ENCODE measurements around the gene ATP8A2.

ATP8A2 gene

DNA sequence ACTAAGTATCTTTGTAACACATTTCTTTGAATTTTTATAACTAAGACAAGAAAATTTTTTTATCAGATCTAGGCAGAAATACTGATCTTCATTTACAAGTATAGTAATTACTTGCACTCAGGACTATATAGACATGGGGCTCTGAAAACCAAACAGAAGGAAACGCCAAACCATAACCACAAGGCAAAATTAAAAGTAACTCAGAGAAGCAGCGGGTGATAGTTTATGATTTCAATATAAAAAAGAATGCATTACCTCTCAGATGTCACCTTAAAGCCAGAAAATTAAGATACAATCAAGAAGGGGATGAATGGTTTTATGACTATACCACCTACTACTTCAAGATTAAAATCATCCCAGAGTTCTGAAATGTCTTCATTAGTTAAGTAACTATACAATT, 673.4 kb downstream of the ATP8A2 start:
- TF ChIP-seq, protein P1, sequence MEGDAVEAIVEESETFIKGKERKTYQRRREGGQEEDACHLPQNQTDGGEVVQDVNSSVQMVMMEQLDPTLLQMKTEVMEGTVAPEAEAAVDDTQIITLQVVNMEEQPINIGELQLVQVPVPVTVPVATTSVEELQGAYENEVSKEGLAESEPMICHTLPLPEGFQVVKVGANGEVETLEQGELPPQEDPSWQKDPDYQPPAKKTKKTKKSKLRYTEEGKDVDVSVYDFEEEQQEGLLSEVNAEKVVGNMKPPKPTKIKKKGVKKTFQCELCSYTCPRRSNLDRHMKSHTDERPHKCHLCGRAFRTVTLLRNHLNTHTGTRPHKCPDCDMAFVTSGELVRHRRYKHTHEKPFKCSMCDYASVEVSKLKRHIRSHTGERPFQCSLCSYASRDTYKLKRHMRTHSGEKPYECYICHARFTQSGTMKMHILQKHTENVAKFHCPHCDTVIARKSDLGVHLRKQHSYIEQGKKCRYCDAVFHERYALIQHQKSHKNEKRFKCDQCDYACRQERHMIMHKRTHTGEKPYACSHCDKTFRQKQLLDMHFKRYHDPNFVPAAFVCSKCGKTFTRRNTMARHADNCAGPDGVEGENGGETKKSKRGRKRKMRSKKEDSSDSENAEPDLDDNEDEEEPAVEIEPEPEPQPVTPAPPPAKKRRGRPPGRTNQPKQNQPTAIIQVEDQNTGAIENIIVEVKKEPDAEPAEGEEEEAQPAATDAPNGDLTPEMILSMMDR (IDR thresholded peaks at IDR 0.05; ENCODE audit: low read length, missing control alignments), result no peak
- DNase-seq (ENCODE audit: low read depth), result no peak
- H3K4me3 ChIP-seq (replicated peaks; ENCODE audit: low read depth, low read length), result no peak overlapping the region

DNA sequence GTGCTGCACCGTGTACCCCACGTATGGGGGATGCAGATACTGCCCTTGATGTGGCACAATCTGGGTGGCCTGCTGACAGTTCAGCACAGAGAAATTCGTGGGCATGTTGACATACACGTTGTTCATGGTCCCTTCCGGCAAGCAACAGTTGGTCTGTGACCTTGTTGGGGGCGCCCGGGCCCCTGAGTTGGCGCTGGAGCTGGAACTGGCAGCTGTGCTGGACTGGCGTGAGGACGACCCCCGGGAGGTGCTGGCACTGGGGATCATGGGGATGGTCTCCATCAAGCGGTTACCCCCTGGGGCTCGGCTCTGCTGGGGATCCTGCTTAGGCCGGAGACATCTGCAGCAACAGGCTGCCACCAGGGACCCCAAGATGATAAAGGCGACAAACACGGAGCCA, 674.9 kb downstream of the ATP8A2 start:
- no peak overlapping the region for H3K4me3 ChIP-seq (replicated peaks; ENCODE audit: low read depth, low read length)
- DNase-seq (ENCODE audit: low read depth), result no peak
- TF ChIP-seq, protein P1 (IDR thresholded peaks at IDR 0.05; ENCODE audit: low read length, missing control alignments), result no peak

DNA sequence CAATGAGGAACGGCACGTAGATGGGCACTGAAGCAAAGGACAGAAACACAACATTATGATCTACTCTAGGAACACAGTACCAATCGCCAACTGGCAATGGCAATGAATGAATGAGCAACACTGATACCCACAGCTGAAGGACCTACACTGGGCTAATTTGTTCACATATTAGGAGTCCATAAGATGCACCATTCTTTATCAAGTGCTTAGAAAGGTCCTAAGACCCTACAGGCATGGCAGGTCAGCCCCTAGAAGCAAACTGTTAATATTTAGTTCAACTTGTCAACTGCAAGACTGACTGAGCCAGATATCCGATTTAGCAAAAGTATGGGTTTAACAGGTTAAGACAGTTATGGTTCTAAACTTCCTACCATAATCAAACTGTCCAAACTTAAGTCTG, 675.3 kb downstream of the ATP8A2 start:
- no peak overlapping the region for H3K4me3 ChIP-seq (replicated peaks; ENCODE audit: low read depth, low read length)
- TF ChIP-seq, protein P1 (IDR thresholded peaks at IDR 0.05; ENCODE audit: low read length, missing control alignments), result no peak
- no peak for DNase-seq (ENCODE audit: low read depth)

DNA sequence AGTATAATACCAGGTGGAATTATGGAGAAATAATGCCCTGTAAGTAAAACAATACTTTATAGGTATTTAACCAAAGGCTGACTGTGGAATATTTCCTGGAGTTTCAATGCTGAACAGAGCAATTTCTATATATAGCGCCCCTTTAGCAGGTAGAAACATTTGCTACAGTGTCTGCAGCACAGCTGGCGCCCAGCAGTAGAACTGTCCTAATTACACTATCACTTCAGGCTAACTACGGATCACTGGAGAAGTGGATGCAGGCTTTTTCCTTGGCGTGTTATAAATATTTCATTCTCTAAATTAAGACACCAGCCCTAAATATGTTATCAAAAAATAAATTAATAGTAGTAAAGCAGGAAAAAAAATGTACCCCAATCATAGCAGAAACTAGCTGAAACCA, 677.0 kb downstream of the ATP8A2 start:
- no peak overlapping the region for H3K4me3 ChIP-seq (replicated peaks; ENCODE audit: low read depth, low read length)
- TF ChIP-seq, protein P1 (IDR thresholded peaks at IDR 0.05; ENCODE audit: low read length, missing control alignments), result no peak
- DNase-seq (ENCODE audit: low read depth), result no peak

DNA sequence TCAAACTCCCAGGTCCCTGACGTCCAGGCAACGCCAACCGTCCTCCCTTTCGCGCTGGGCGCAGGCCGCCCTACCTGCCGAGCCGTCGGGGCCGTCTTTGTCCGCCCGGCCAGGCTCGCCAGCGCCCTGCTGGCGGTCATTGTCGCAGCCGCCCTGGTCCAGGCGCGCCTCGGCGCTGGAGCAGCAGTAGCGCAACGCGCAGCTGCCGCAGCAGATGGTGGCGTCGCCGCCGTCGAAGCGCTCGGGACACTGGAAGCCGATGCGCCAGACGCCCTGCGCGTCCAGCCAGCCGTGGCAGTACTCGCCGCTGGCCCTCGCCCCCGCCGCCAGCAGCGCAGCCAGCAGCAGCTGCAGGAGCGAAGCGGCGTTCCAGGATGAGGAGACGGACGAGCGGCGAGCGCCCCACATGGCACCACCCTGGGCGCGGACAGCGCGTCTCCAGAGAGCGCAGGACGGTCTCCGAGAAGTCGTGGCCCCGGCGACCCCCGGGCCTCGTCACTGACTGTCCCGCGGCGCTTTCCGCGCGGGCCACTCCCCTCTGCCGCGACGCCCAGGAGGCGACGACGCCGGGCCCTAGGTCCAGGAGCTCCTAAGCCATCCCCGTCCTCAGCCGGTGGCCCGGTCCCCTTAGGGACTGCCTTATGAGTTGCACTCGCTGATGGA, 678.9 kb downstream of the ATP8A2 start:
- no peak overlapping the region for H3K4me3 ChIP-seq (replicated peaks; ENCODE audit: low read depth, low read length)
- TF ChIP-seq, protein P1 (IDR thresholded peaks at IDR 0.05; ENCODE audit: low read length, missing control alignments), result no peak
- no peak for DNase-seq (ENCODE audit: low read depth)

DNA sequence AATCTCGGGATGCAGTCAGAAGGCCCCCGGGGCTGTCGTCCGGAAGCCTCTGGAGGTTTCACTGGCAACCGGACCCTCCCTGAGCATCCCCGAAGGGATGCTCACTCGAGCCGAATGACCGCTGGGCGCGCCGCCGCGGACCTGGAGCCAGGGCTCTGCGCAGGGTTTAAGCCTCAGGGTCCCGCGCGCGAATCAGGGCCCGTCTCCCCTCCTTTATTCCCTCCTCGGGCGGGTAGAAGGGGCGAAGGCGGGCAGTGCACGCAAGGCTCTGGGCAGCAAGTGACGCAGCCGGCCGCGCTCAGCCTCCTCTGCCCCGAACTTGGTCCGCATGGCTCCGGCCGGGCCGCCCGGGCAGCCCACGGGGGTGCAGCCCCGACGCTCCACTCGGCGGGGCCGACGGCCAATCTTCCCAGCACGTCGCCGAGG, 679.5 kb downstream of the ATP8A2 start:
- DNase-seq (ENCODE audit: low read depth), result no peak

More for the DNA sequence above, 679.5 kb downstream of the ATP8A2 start:
- TF ChIP-seq, protein P1 (IDR thresholded peaks at IDR 0.05; ENCODE audit: low read length, missing control alignments), result no peak
- H3K4me3 ChIP-seq (replicated peaks; ENCODE audit: low read depth, low read length), result peak overlapping the region; percentile 12
